Measurements from ENCODE around the gene RASSF5. TPM values are rescaled to one million over a fixed set of nuclear protein-coding genes. Genes with fewer than 3 reads are reported as not detected.

Gene RASSF5
- total RNA-seq, 5 donors from 2014 or later (not counting 1 experiment from before 2014, with no cell fraction given), result 174 to 224 (median 204) TPM

DNA sequence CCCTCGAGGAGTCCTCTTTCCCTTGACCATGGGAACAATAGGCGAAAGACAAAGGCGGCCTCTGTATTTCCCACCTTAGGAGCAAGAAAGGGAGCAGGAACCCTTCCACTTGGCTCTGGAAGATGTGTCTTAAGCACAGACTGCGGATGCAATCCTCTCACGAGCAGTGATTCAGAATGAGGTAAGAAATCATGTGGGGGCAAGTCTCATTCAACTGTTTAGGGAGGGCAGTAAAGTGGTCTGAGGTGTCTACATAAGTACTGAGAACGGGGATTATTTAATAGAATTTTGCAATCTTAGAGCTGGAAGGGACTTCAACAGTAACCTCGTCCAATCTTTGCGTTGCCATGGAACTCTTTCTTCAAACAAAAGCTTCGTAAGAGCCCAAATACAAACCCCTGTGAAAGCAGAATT is 126.4 kb downstream of the RASSF5 start:
- Mint-ChIP-seq H3K4me1 (peaks cover 11 to 21% (median 15%) of the 10 kb centered on the region in 3 donors), H3K27me3 (peaks cover 3 to 11% of the 10 kb centered on the region in 2 donors), H3K36me3 (no peaks in the 10 kb centered on the region), H3K27ac (no peak overlapping the region), H3K4me3 (peak overlapping the region in 1 of 3 donors; percentile 89), H3K9me3 (no peaks in the 10 kb centered on the region)
- no peaks in the 10 kb centered on the region for H3K9me3 ChIP-seq
- no peak overlapping the region for H3K27ac ChIP-seq (ENCODE audit: low read length)
- H3K4me1 ChIP-seq (ENCODE audit: control insufficient read depth in 1 of 2, extremely low read depth in 1 of 2, insufficient read depth in 2 of 2, low read length in 2 of 2), result peaks cover 9 to 19% of the 10 kb centered on the region in 2 experiments
- ChIA-PET CTCF (interaction anchor here (1.4 to 3.9 kb wide), 6 partner anchors 14 to 163 kb away, joined by 3 to 45 read pairs (median 6); partner anchors contain the start of genes EIF2D (in 1 of the 2) and IKBKE (in 1 of the 2)), POLR2A (no interaction called here)
- 68% methylated on average over 4 of the region's 9 CpGs for WGBS (ENCODE audit: insufficient coverage)
- H3K27me3 ChIP-seq (replicated peaks in 1 of 2; ENCODE audit: control insufficient read depth in 2 of 2, extremely low read depth in 1 of 2, insufficient read depth in 2 of 2, low read length in 1 of 2), result peaks cover 0 to 17% of the 10 kb centered on the region in 2 experiments
- DNase-seq (no peak), ATAC-seq (replicated peaks in 1 of 4) (no peak)
- H3K4me3 ChIP-seq (ENCODE audit: control insufficient read depth in 1 of 2, extremely low read depth in 1 of 2, low read length in 1 of 2), result no peak overlapping the region
- no peaks in the 10 kb centered on the region for H3K36me3 ChIP-seq (ENCODE audit: control insufficient read depth in 2 of 2, extremely low read depth in 1 of 2, insufficient read depth in 1 of 2, low read length in 1 of 2)

DNA sequence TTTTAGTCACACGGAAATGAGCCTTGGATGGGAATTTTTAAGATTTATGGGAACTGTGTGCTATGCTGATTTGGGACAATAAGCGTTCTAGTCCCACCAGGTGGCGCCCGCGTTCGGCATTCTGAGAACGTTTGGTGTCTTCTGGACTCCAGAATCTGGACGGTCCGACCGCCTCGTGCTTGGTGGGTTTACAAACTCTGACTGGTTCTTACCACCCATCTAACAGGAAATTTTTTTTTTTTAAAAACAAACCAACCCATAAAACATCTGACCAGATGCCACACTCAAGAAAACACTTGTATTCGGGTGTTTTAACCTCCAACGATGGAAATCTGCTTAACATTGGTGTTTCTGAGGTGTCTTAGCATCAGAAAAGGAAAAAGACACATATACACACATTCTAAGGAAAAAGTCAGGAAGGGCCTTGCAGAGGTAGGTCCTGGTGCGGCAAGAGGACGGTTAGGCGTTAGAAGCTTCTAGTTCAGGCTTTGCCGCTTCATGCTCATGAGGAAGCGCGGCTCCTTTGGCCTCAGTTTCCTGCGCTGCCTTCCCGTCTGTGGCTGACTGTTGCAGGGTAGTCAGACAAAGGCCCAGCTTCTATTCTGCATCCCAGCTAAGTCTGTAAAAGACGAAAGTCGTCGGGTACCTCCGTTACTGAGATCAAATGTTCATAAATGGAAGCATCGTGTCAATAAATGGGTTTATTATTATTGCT is 127.2 kb downstream of the RASSF5 start:
- peaks cover 0 to 17% of the 10 kb centered on the region in 2 experiments for H3K27me3 ChIP-seq (replicated peaks in 1 of 2; ENCODE audit: control insufficient read depth in 2 of 2, extremely low read depth in 1 of 2, insufficient read depth in 2 of 2, low read length in 1 of 2)
- 3% methylated on average over 18 of the region's 26 CpGs for WGBS (ENCODE audit: insufficient coverage)
- Mint-ChIP-seq H3K4me3 (peak overlapping the region; percentile 84 to 89 (median 85)), H3K9me3 (no peaks in the 10 kb centered on the region), H3K36me3 (no peaks in the 10 kb centered on the region), H3K27me3 (peaks cover 3 to 11% of the 10 kb centered on the region in 2 donors), H3K4me1 (peaks cover 11 to 21% (median 15%) of the 10 kb centered on the region in 3 donors), H3K27ac (peak overlapping the region in 1 of 2 donors; percentile 81)
- H3K9me3 ChIP-seq, result no peaks in the 10 kb centered on the region
- peak overlapping the region; percentile 51 to 64 for H3K4me3 ChIP-seq (ENCODE audit: control insufficient read depth in 1 of 2, extremely low read depth in 1 of 2, low read length in 1 of 2)
- peak in 34 of 35 experiments; percentile 15 to 84 (median 58) for DNase-seq
- H3K36me3 ChIP-seq (ENCODE audit: control insufficient read depth in 2 of 2, extremely low read depth in 1 of 2, insufficient read depth in 1 of 2, low read length in 1 of 2), result no peaks in the 10 kb centered on the region
- no peak overlapping the region for H3K27ac ChIP-seq (ENCODE audit: low read length)
- ATAC-seq (replicated peaks in 1 of 4), result no peak
- H3K4me1 ChIP-seq (ENCODE audit: control insufficient read depth in 1 of 2, extremely low read depth in 1 of 2, insufficient read depth in 2 of 2, low read length in 2 of 2), result peaks cover 9 to 19% of the 10 kb centered on the region in 2 experiments
- CTCF ChIA-PET, result interaction anchor here (0.7 to 3.9 kb wide), 13 partner anchors 13 to 348 kb away, joined by 3 to 45 read pairs (median 5); partner anchors contain the start of genes EIF2D (in 1 of the 2) and IKBKE (in 1 of the 2)
- POLR2A ChIA-PET, result interaction anchor here in 1 of 2 donors (0.7 to 1.4 kb wide), 2 partner anchors 20 to 54 kb away, joined by 4 to 5 read pairs; no protein-coding TSS in a partner anchor

DNA sequence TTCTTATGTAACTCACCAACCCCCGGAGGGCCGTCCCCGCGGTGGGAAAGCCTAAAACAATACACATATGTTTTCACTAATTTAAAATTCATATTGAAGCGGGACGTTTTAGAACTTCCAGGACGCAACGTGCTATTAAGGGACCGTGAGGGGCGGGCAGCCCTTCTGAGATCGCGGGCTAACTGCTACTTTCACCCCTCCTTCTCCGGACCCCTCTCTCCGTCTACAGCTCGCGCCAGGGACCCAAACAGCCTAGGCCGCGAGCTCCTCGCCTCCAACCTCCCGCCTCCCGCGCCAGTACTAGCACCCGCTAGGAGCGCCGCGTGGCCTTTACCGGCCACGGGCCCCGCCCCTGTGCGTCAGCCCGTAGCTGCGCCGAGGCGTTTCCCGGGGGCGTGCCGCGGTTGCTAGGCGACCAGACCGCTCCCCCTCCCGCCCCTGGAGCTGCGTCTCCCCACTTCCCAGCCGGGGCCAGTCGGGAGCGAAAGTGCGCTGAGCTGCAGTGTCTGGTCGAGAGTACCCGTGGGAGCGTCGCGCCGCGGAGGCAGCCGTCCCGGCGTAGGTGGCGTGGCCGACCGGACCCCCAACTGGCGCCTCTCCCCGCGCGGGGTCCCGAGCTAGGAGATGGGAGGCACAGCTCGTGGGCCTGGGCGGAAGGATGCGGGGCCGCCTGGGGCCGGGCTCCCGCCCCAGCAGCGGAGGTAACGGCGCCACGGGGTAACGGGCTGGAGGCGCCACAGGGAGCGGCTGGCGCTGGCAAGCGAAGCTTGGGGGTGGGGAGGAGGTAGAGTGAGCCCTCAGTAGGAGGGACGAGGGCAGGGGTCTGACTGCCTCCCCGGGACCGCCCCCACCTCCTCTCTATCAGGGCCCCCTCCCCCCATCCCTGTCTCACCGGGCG is 128.0 kb downstream of the RASSF5 start, which contains the start of gene DYRK3:
Gene DYRK3 (plus strand): TSS at position 457 of the 898 bp plus-strand sequence. CDS start 168 bp downstream, at position 625.
- Mint-ChIP-seq H3K4me1 (peaks cover 11 to 21% (median 15%) of the 10 kb centered on the region in 3 donors), H3K4me3 (peak within 1 kb of the TSS; percentile 84 to 89 (median 85)), H3K36me3 (no peaks in the 10 kb centered on the region), H3K27me3 (peaks cover 3 to 11% of the 10 kb centered on the region in 2 donors), H3K27ac (peak within 1 kb of the TSS; percentile 34 to 81), H3K9me3 (no peaks in the 10 kb centered on the region)
- DNase-seq (peak; percentile 67 to 92 (median 79)), ATAC-seq (replicated peaks in 1 of 4) (peak; percentile 95 to 96 (median 96))
- Histone ChIP-seq H3K27ac (ENCODE audit: low read length) (no peak within 1 kb of the TSS), H3K4me3 (ENCODE audit: control insufficient read depth in 1 of 2, extremely low read depth in 1 of 2, low read length in 1 of 2) (peak within 1 kb of the TSS; percentile 51 to 64), H3K36me3 (ENCODE audit: control insufficient read depth in 2 of 2, extremely low read depth in 1 of 2, insufficient read depth in 1 of 2, low read length in 1 of 2) (no peaks in the 10 kb centered on the region), H3K27me3 (replicated peaks in 1 of 2; ENCODE audit: control insufficient read depth in 2 of 2, extremely low read depth in 1 of 2, insufficient read depth in 2 of 2, low read length in 1 of 2) (peaks cover 0 to 17% of the 10 kb centered on the region in 2 experiments), H3K4me1 (ENCODE audit: control insufficient read depth in 1 of 2, extremely low read depth in 1 of 2, insufficient read depth in 2 of 2, low read length in 2 of 2) (peaks cover 9 to 19% of the 10 kb centered on the region in 2 experiments), H3K9me3 (no peaks in the 10 kb centered on the region)
- CTCF ChIA-PET, result interaction anchor here (0.6 to 3.9 kb wide), 19 partner anchors 8 to 411 kb away, joined by 3 to 45 read pairs (median 4); partner anchors contain the start of genes EIF2D (in 1 of the 2) and IKBKE (in 1 of the 2)
- POLR2A ChIA-PET, result interaction anchor here (0.5 to 1.4 kb wide), 7 partner anchors 21 to 168 kb away, joined by 3 to 5 read pairs (median 4); partner anchors contain the start of gene EIF2D (in 1 of the 2)
- WGBS (ENCODE audit: insufficient coverage), result under 1% methylated on average over 70 of the region's 84 CpGs

DNA sequence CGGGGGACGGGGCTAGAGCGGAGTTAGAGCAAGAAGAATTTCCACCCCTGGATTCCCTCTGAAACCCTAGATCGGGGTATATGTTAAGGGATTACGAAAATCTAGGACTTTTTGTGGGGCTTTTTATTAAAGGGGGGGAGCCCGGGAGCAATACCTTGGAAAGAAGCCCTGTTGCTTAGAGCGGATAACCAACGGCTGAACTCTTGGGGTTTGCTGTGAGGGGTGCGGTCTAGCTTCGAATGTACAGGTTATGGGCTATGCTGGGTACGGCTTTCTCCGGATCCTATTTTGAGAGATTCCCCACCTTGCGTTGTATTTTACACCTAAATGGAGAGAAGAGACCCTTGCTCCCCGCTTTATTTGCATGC is 128.6 kb downstream of the RASSF5 start:
- Histone ChIP-seq H3K27ac (ENCODE audit: low read length) (no peak overlapping the region), H3K27me3 (replicated peaks in 1 of 2; ENCODE audit: control insufficient read depth in 2 of 2, extremely low read depth in 1 of 2, insufficient read depth in 2 of 2, low read length in 1 of 2) (peaks cover 0 to 15% of the 10 kb centered on the region in 2 experiments), H3K9me3 (no peaks in the 10 kb centered on the region), H3K4me1 (ENCODE audit: control insufficient read depth in 1 of 2, extremely low read depth in 1 of 2, insufficient read depth in 2 of 2, low read length in 2 of 2) (peaks cover 9 to 19% of the 10 kb centered on the region in 2 experiments), H3K36me3 (ENCODE audit: control insufficient read depth in 2 of 2, extremely low read depth in 1 of 2, insufficient read depth in 1 of 2, low read length in 1 of 2) (no peaks in the 10 kb centered on the region), H3K4me3 (ENCODE audit: control insufficient read depth in 1 of 2, extremely low read depth in 1 of 2, low read length in 1 of 2) (peak overlapping the region; percentile 51 to 64)
- DNase-seq (peak in 2 of 35 experiments; percentile 8 to 30), ATAC-seq (replicated peaks in 1 of 4) (peak in 2 of 4 experiments; percentile 2 to 7)
- ChIA-PET POLR2A (interaction anchor here (0.5 to 1.4 kb wide), 6 partner anchors 22 to 167 kb away, joined by 3 to 4 read pairs (median 4); partner anchors contain the start of gene EIF2D (in 1 of the 2)), CTCF (interaction anchor here (0.6 to 3.9 kb wide), 14 partner anchors 9 to 411 kb away, joined by 3 to 45 read pairs (median 4); partner anchors contain the start of gene EIF2D (in 1 of the 2))
- H3K4me1 Mint-ChIP-seq, result peaks cover 11 to 21% (median 15%) of the 10 kb centered on the region in 3 donors
- no peaks in the 10 kb centered on the region for H3K9me3 Mint-ChIP-seq
- peaks cover 3 to 11% of the 10 kb centered on the region in 2 donors for H3K27me3 Mint-ChIP-seq
- peak overlapping the region; percentile 84 to 89 (median 85) for H3K4me3 Mint-ChIP-seq
- no peak overlapping the region for H3K27ac Mint-ChIP-seq
- H3K36me3 Mint-ChIP-seq, result no peaks in the 10 kb centered on the region
- 14% methylated on average over 5 of the region's 14 CpGs for WGBS (ENCODE audit: insufficient coverage)

DNA sequence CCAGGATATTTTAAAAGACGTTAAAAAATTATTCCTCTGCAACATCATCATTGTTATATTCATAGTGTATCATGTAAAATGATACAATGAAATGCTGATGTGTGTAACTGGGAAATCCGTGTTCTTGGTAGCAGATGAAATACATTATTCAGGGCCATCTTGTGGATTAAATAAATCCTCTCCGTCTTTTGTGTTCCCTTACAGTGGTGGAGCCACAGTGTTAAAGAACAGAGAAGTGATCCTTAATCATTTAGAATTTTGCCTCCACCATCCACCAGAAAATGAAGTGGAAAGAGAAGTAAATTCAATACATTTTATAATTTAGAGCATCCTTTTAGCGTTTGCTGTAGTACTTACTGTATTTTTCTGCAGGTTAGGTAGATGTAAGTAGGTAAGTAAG is 129.3 kb downstream of the RASSF5 start:
- Mint-ChIP-seq H3K4me3 (peak overlapping the region in 2 of 3 donors; percentile 9 to 89), H3K9me3 (no peaks in the 10 kb centered on the region), H3K36me3 (no peaks in the 10 kb centered on the region), H3K4me1 (peaks cover 11 to 21% (median 15%) of the 10 kb centered on the region in 3 donors), H3K27me3 (peaks cover 3 to 9% of the 10 kb centered on the region in 2 donors), H3K27ac (peak overlapping the region in 1 of 2 donors; percentile 23)
- POLR2A ChIA-PET, result no interaction called here
- WGBS (ENCODE audit: insufficient coverage), result 67% methylated on average over 1 of the region's 4 CpGs
- H3K4me1 ChIP-seq (ENCODE audit: control insufficient read depth in 1 of 2, extremely low read depth in 1 of 2, insufficient read depth in 2 of 2, low read length in 2 of 2), result peaks cover 9 to 19% of the 10 kb centered on the region in 2 experiments
- peaks cover 0 to 13% of the 10 kb centered on the region in 2 experiments for H3K27me3 ChIP-seq (replicated peaks in 1 of 2; ENCODE audit: control insufficient read depth in 2 of 2, extremely low read depth in 1 of 2, insufficient read depth in 2 of 2, low read length in 1 of 2)
- ATAC-seq (replicated peaks in 1 of 4), result no peak
- H3K27ac ChIP-seq (ENCODE audit: low read length), result no peak overlapping the region
- DNase-seq, result no peak
- CTCF ChIA-PET, result interaction anchor here (0.5 to 3.7 kb wide), 7 partner anchors 9 to 81 kb away, joined by 4 to 23 read pairs (median 6); partner anchors contain the start of gene EIF2D (in 1 of the 2)
- H3K36me3 ChIP-seq (ENCODE audit: control insufficient read depth in 2 of 2, extremely low read depth in 1 of 2, insufficient read depth in 1 of 2, low read length in 1 of 2), result no peaks in the 10 kb centered on the region
- no peaks in the 10 kb centered on the region for H3K9me3 ChIP-seq
- H3K4me3 ChIP-seq (ENCODE audit: control insufficient read depth in 1 of 2, extremely low read depth in 1 of 2, low read length in 1 of 2), result no peak overlapping the region

Measured in T-cell (primary cell).